ENCODE measurements around the gene ANXA1.

- TF ChIP-seq TCF7L2 (IDR thresholded peaks at IDR 0.05; ENCODE audit: low read depth, low read length) = no peak
- TF ChIP-seq, protein P1, sequence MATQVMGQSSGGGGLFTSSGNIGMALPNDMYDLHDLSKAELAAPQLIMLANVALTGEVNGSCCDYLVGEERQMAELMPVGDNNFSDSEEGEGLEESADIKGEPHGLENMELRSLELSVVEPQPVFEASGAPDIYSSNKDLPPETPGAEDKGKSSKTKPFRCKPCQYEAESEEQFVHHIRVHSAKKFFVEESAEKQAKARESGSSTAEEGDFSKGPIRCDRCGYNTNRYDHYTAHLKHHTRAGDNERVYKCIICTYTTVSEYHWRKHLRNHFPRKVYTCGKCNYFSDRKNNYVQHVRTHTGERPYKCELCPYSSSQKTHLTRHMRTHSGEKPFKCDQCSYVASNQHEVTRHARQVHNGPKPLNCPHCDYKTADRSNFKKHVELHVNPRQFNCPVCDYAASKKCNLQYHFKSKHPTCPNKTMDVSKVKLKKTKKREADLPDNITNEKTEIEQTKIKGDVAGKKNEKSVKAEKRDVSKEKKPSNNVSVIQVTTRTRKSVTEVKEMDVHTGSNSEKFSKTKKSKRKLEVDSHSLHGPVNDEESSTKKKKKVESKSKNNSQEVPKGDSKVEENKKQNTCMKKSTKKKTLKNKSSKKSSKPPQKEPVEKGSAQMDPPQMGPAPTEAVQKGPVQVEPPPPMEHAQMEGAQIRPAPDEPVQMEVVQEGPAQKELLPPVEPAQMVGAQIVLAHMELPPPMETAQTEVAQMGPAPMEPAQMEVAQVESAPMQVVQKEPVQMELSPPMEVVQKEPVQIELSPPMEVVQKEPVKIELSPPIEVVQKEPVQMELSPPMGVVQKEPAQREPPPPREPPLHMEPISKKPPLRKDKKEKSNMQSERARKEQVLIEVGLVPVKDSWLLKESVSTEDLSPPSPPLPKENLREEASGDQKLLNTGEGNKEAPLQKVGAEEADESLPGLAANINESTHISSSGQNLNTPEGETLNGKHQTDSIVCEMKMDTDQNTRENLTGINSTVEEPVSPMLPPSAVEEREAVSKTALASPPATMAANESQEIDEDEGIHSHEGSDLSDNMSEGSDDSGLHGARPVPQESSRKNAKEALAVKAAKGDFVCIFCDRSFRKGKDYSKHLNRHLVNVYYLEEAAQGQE (IDR thresholded peaks at IDR 0.05; ENCODE audit: insufficient read depth in 1 of 2, low read depth in 2 of 2, low read length in 1 of 2) = no peak
Observed at GRCh38 chr9:73202980-73203379, 51.3 kb downstream of the ANXA1 start.

Data from Panc1 (cell line).